Lung (tissue), 12 donors: Measurements from ENCODE around the gene CNST. TPM values are rescaled to one million over a fixed set of nuclear protein-coding genes. Genes with fewer than 3 reads are reported as not detected.

Source experiments
- ATAC-seq: fragments of 200-7000 bp; cut with Tn5 transposase; one replicate; pipeline ENCODE4 v1.9.1; 2020; ENCODE audit warnings: moderate number of reproducible peaks; ENCODE audit not compliant: insufficient read depth, low FRiP score
- DNase-seq, 3 donors: peaks; one replicate each; pipeline ENCODE4 v3.0.0-alpha.2; 2013 to 2017
- H3K27ac ChIP-seq, 2 donors: one replicate each; pipeline ENCODE4 v1.5.1; 2013; ENCODE audit warnings: mild to moderate bottlenecking in 2 of 2, moderate library complexity in 2 of 2, control low read depth in 1 of 2, inconsistent platforms in 1 of 2, low read depth in 1 of 2, low read length in 1 of 2
- H3K27me3 ChIP-seq, 3 donors: one replicate each; pipeline ENCODE4 v1.5.1; 2013; ENCODE audit warnings: low read length in 2 of 3; ENCODE audit not compliant: control insufficient read depth in 3 of 3, insufficient read depth in 3 of 3
- H3K36me3 ChIP-seq, 4 donors: one replicate each; pipeline ENCODE4 v1.5.1; 2013; ENCODE audit warnings: low read length in 4 of 4, mild to moderate bottlenecking in 1 of 4, moderate library complexity in 1 of 4; ENCODE audit not compliant: control insufficient read depth in 4 of 4, insufficient read depth in 4 of 4
- H3K4me1 ChIP-seq, 5 donors: one replicate each; pipeline ENCODE4 v1.5.1; 2013; ENCODE audit warnings: low read length in 5 of 5, mild to moderate bottlenecking in 2 of 5, moderate library complexity in 1 of 5; ENCODE audit not compliant: control insufficient read depth in 5 of 5, insufficient read depth in 5 of 5
- H3K4me3 ChIP-seq: one replicate; pipeline ENCODE4 v1.5.1; 2013; ENCODE audit warnings: mild to moderate bottlenecking, control low read depth, moderate library complexity
- H3K9ac ChIP-seq, 2 donors: one replicate each; pipeline ENCODE4 v1.5.1; 2013; ENCODE audit warnings: low read length in 2 of 2, control low read depth in 1 of 2; ENCODE audit not compliant: insufficient read depth in 1 of 2
- H3K9me3 ChIP-seq, 4 donors: one replicate each; pipeline ENCODE4 v1.5.1; 2013; ENCODE audit warnings: low read length in 3 of 4, mild to moderate bottlenecking in 1 of 4, moderate library complexity in 1 of 4; ENCODE audit not compliant: control insufficient read depth in 4 of 4, insufficient read depth in 3 of 4
- CTCF ChIP-seq: IDR thresholded peaks from 2 replicates; pipeline ENCODE4 v1.5.1; 2012; ENCODE audit warnings: mild to moderate bottlenecking; ENCODE audit errors: control extremely low read depth, extremely low read depth
- WGBS, 2 donors: extraction: QIAGEN DNeasy Blood & Tissue Kit; methylation state at CpG; one replicate each; pipeline ENCODE4 v1.1.7; 2013; 5-methylcytosine and 5-hydroxymethylcytosine counted together
- polyA plus RNA-seq, 2 donors: library from polyadenylated mRNA; stranded (reverse); fragments of 200-250 nt; gene quantifications; one replicate each; pipeline ENCODE4 v1.2.1, GENCODE V29; 2013
- total RNA-seq, 2 donors: library from RNA; depleted of rRNA in 1 of 2; stranded (reverse); fragments of >200 nt in 1 of 2; gene quantifications; one replicate each; pipeline ENCODE4 v1.2.1, GENCODE V29; 2014 to 2021
- donor health status: control.
- donor health status: control.
- donor health status: Bipolar disorder and iron deficiency.
- donor health status: healthy.
- donor health status: DM: yes; HTN: yes; CAD: no.

CNST gene
- total and polyA plus RNA-seq, 4 donors, result 6.1 to 37.3 (median 17.2) TPM

- H3K27ac ChIP-seq, result no peak overlapping the region
- H3K27me3 ChIP-seq, result no peaks in the 10 kb centered on the region
- 96 to 98% methylated on average over 2 of the region's 2 CpGs for WGBS, 2 donors
- no peaks in the 10 kb centered on the region for H3K9me3 ChIP-seq
- no peak for TF ChIP-seq CTCF
- ATAC-seq (no peak), DNase-seq (no peak)
- H3K36me3 ChIP-seq, result peaks cover 6 to 28% (median 15%) of the 10 kb centered on the region in 4 donors
- H3K4me3 ChIP-seq, result no peak overlapping the region
- peaks cover 0 to 3% (median 0%) of the 10 kb centered on the region in 5 donors for H3K4me1 ChIP-seq
- H3K9ac ChIP-seq, result no peak overlapping the region
Measured at GRCh38 chr1:246640747-246641146, 74.5 kb downstream of the CNST start.

GRCh38 chr1:246641394-246641793 is 75.1 kb downstream of the CNST start:
- no peaks in the 10 kb centered on the region for H3K9me3 ChIP-seq
- H3K9ac ChIP-seq, result no peak overlapping the region
- H3K4me3 ChIP-seq, result no peak overlapping the region
- peaks cover 0 to 3% (median 0%) of the 10 kb centered on the region in 5 donors for H3K4me1 ChIP-seq
- no peak for TF ChIP-seq CTCF
- H3K27me3 ChIP-seq, result no peaks in the 10 kb centered on the region
- peaks cover 6 to 28% (median 15%) of the 10 kb centered on the region in 4 donors for H3K36me3 ChIP-seq
- no peak overlapping the region for H3K27ac ChIP-seq
- DNase-seq, result peak in 2 of 3 donors; percentile 38 to 51
- no peak for ATAC-seq
- WGBS, 2 donors, result 69 to 84% methylated on average over 2 of the region's 2 CpGs

GRCh38 chr1:246642719-246643118 is 76.5 kb downstream of the CNST start:
- WGBS, 2 donors, result 88 to 100% methylated on average over 6 of the region's 6 CpGs
- H3K4me3 ChIP-seq, result no peak overlapping the region
- H3K4me1 ChIP-seq, result peaks cover 0 to 3% (median 0%) of the 10 kb centered on the region in 5 donors
- DNase-seq (peak in 1 of 3 donors; percentile 14), ATAC-seq (no peak)
- H3K9ac ChIP-seq, result no peak overlapping the region
- H3K36me3 ChIP-seq, result peaks cover 5 to 24% (median 11%) of the 10 kb centered on the region in 4 donors
- H3K9me3 ChIP-seq, result no peaks in the 10 kb centered on the region
- H3K27me3 ChIP-seq, result no peaks in the 10 kb centered on the region
- no peak overlapping the region for H3K27ac ChIP-seq
- no peak for TF ChIP-seq CTCF

GRCh38 chr1:246647113-246647512 is 80.9 kb downstream of the CNST start:
- DNase-seq (peak; percentile 51 to 72 (median 61)), ATAC-seq (no peak)
- Histone ChIP-seq H3K27me3 (no peaks in the 10 kb centered on the region), H3K9me3 (no peaks in the 10 kb centered on the region), H3K9ac (no peak overlapping the region), H3K4me3 (no peak overlapping the region), H3K27ac (no peak overlapping the region), H3K4me1 (peaks cover 0 to 2% (median 0%) of the 10 kb centered on the region in 5 donors), H3K36me3 (peaks cover 4 to 17% (median 9%) of the 10 kb centered on the region in 4 donors)
- 70 to 78% methylated on average over 10 of the region's 10 CpGs for WGBS, 2 donors
- TF ChIP-seq CTCF, result no peak
